Measurements from ENCODE around the gene MS4A4A. TPM values are rescaled to one million over a fixed set of nuclear protein-coding genes. Genes with fewer than 3 reads are reported as not detected.

Gene MS4A4A
- total RNA-seq, 1 experiment from 2014 or later: not detected

DNA sequence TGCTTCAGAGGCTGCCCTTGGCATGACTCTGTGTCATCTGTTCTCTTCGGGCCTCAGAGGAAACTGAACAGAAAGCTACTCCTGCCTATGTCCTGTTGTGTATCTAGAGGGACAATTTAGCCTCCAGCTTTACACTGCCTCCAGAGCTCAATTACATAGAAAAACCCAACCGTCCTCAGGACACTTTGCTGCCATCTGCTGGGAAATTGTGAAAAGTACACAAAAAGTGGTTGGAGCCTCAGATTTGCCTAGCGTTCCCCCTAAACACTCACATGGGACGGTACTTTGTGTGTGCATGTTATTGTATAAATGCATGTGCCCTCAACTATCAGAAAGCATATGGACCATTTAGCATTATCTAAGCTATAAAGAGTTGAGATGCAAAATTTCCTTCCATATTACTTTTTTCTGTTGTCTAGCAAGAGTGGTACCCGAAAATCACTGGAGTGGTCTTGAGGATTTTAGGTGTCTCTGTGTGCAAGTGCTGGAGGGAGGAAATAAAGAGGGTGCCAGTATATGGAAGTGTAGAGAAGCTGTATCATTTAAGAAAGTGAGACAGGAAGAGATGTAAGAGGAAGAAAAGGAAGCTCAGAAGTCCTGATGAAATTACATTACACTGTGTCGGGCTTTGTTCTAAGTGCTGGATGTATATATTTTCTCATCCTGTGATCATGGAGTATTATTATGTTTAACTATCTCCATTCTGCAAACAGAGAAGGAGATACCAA, 28.8 kb upstream of the MS4A4A start:
- H3K4me3 ChIP-seq (ENCODE audit: low read depth, low read length): no peak overlapping the region
- TF ChIP-seq, protein P1, sequence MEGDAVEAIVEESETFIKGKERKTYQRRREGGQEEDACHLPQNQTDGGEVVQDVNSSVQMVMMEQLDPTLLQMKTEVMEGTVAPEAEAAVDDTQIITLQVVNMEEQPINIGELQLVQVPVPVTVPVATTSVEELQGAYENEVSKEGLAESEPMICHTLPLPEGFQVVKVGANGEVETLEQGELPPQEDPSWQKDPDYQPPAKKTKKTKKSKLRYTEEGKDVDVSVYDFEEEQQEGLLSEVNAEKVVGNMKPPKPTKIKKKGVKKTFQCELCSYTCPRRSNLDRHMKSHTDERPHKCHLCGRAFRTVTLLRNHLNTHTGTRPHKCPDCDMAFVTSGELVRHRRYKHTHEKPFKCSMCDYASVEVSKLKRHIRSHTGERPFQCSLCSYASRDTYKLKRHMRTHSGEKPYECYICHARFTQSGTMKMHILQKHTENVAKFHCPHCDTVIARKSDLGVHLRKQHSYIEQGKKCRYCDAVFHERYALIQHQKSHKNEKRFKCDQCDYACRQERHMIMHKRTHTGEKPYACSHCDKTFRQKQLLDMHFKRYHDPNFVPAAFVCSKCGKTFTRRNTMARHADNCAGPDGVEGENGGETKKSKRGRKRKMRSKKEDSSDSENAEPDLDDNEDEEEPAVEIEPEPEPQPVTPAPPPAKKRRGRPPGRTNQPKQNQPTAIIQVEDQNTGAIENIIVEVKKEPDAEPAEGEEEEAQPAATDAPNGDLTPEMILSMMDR (IDR thresholded peaks at IDR 0.05; ENCODE audit: insufficient read depth in 1 of 2, low read depth in 1 of 2, low read length in 1 of 2, severe bottlenecking in 1 of 2, unreplicated experiment in 1 of 2): peak; percentile 21 to 26
- peak in 1 of 2 experiments; percentile 13 for DNase-seq
- CTCF ChIA-PET: no interaction called here
- POLR2A ChIA-PET: no interaction called here
- no peaks in the 10 kb centered on the region for H3K36me3 ChIP-seq (ENCODE audit: control insufficient read depth, insufficient read depth, low read length)
- peaks cover 6% of the 10 kb centered on the region for H3K9me3 ChIP-seq
- Mint-ChIP-seq H3K27ac (ENCODE audit: unreplicated experiment) (no peak overlapping the region), H3K36me3 (ENCODE audit: insufficient read depth, unreplicated experiment) (no peaks in the 10 kb centered on the region), H3K9me3 (ENCODE audit: unreplicated experiment) (no peaks in the 10 kb centered on the region), H3K4me3 (ENCODE audit: unreplicated experiment) (no peak overlapping the region), H3K4me1 (ENCODE audit: low read depth, unreplicated experiment) (no peaks in the 10 kb centered on the region), H3K27me3 (ENCODE audit: insufficient read depth, unreplicated experiment) (peaks cover 6% of the 10 kb centered on the region)
- H3K4me1 ChIP-seq: no peaks in the 10 kb centered on the region
- no TSS peak for BruUV-seq (replicated peaks)
- intact Hi-C loops (cut with micrococcal nuclease; ENCODE audit: unreplicated experiment): loop anchor here (1.0 kb wide), 2 partner anchors 82 to 428 kb away; no protein-coding TSS in a partner anchor
- H3K27me3 ChIP-seq (replicated peaks; ENCODE audit: control insufficient read depth, insufficient read depth, low read length): no peaks in the 10 kb centered on the region

DNA sequence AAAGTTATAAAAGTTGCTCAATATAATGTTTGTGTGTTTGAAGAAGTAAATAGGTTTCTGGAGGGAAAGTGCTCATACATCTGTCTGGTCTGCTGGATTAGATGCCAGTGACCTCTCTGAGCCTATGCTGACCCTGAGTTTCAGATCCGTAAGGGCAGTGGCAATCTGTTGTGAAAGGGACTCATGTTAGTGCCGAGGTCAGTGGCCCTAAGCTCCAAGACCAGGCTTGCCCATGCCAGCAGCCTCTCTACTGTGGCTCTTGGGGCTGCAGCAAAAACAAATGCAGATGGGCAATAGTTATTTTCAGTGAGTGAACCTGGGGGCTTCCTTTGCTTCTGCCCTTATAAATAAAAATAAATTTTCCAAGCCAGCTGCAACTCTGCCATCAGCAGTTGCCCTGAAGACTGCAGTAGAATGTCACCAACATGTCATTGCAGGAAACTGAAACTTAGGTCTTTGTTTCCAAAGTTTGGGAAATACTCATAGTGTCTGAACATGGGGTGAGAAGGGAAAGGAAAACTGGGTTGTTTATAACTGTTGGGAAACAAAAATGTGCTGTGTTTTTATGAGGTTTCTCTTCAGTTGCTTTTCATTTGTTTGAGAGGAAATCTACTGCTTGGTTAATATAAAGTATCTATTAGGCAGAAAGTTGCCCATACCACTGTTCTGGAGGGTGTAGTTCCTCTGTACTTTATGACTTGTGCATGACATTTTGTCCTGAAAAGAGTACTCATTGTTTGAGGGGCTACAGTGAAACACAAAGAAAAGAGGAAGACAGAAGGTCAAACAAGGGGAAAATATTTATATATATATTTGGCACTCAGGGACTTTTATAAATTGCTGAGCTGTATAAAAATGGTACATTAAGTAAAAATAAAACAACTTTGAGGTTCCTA, 28.0 kb upstream of the MS4A4A start:
- CTCF ChIA-PET: no interaction called here

More for the DNA sequence above, 28.0 kb upstream of the MS4A4A start:
- BruUV-seq (replicated peaks): no TSS peak
- no peak for DNase-seq
- Mint-ChIP-seq H3K4me3 (ENCODE audit: unreplicated experiment) (no peak overlapping the region), H3K27me3 (ENCODE audit: insufficient read depth, unreplicated experiment) (peaks cover 6% of the 10 kb centered on the region), H3K9me3 (ENCODE audit: unreplicated experiment) (no peaks in the 10 kb centered on the region), H3K27ac (ENCODE audit: unreplicated experiment) (no peak overlapping the region), H3K36me3 (ENCODE audit: insufficient read depth, unreplicated experiment) (no peaks in the 10 kb centered on the region), H3K4me1 (ENCODE audit: low read depth, unreplicated experiment) (no peaks in the 10 kb centered on the region)
- Histone ChIP-seq H3K9me3 (peaks cover 6% of the 10 kb centered on the region), H3K36me3 (ENCODE audit: control insufficient read depth, insufficient read depth, low read length) (no peaks in the 10 kb centered on the region), H3K4me1 (no peaks in the 10 kb centered on the region), H3K4me3 (ENCODE audit: low read depth, low read length) (no peak overlapping the region), H3K27me3 (replicated peaks; ENCODE audit: control insufficient read depth, insufficient read depth, low read length) (no peaks in the 10 kb centered on the region)
- POLR2A ChIA-PET: no interaction called here
- TF ChIP-seq, protein P1 (IDR thresholded peaks at IDR 0.05; ENCODE audit: insufficient read depth in 1 of 2, low read depth in 1 of 2, low read length in 1 of 2, severe bottlenecking in 1 of 2, unreplicated experiment in 1 of 2): no peak
- intact Hi-C loops (cut with micrococcal nuclease; ENCODE audit: unreplicated experiment): no loop called here

Measured in Caco-2 (cell line).